ENCODE measurements around the gene RPS6KA5.
"Not testable (repeated sequence)": the region's sequence is repeated elsewhere in the genome, so short reads cannot be mapped to it uniquely, and the experiment has no call there.

The RPS6KA5 gene

GRCh38 chr14:91060351-91061055 lies at the start of gene RPS6KA5:
RPS6KA5 (minus strand) TSS chr14:91060641; CDS start chr14:91060434, 207 bp downstream.
- in situ Hi-C loops (cut with MboI; ENCODE audit: low sequenced_read_pairs) = no loop called here

GRCh38 chr14:91108941-91109611 lies 48.6 kb upstream of the RPS6KA5 start:
- in situ Hi-C loops (cut with MboI; ENCODE audit: low sequenced_read_pairs) = no loop called here

GRCh38 chr14:91103116-91103515 lies 42.7 kb upstream of the RPS6KA5 start:
- in situ Hi-C loops (cut with MboI; ENCODE audit: low sequenced_read_pairs) = no loop called here

- in situ Hi-C loops (cut with MboI; ENCODE audit: low sequenced_read_pairs) = no loop called here
Observed at GRCh38 chr14:91100102-91100501, 39.7 kb upstream of the RPS6KA5 start.

- in situ Hi-C loops (cut with MboI; ENCODE audit: low sequenced_read_pairs) = no loop called here
Observed at GRCh38 chr14:91098591-91098990, 38.1 kb upstream of the RPS6KA5 start.

- in situ Hi-C loops (cut with MboI; ENCODE audit: low sequenced_read_pairs) = not testable (repeated sequence)
Observed at GRCh38 chr14:91097657-91098056, 37.2 kb upstream of the RPS6KA5 start.

- in situ Hi-C loops (cut with MboI; ENCODE audit: low sequenced_read_pairs) = no loop called here
Observed at GRCh38 chr14:91095178-91095577, 34.7 kb upstream of the RPS6KA5 start.

GRCh38 chr14:91094772-91095171 lies 34.3 kb upstream of the RPS6KA5 start:
- in situ Hi-C loops (cut with MboI; ENCODE audit: low sequenced_read_pairs) = no loop called here

GRCh38 chr14:91093743-91094472 lies 33.5 kb upstream of the RPS6KA5 start:
- in situ Hi-C loops (cut with MboI; ENCODE audit: low sequenced_read_pairs) = not testable (repeated sequence)

- in situ Hi-C loops (cut with MboI; ENCODE audit: low sequenced_read_pairs) = no loop called here
Observed at GRCh38 chr14:91092073-91092472, 31.6 kb upstream of the RPS6KA5 start.

- in situ Hi-C loops (cut with MboI; ENCODE audit: low sequenced_read_pairs) = no loop called here
Observed at GRCh38 chr14:91090743-91091142, 30.3 kb upstream of the RPS6KA5 start.

- in situ Hi-C loops (cut with MboI; ENCODE audit: low sequenced_read_pairs) = no loop called here
Observed at GRCh38 chr14:91089958-91090535, 29.6 kb upstream of the RPS6KA5 start.

- in situ Hi-C loops (cut with MboI; ENCODE audit: low sequenced_read_pairs) = no loop called here
Observed at GRCh38 chr14:91088585-91089235, 28.3 kb upstream of the RPS6KA5 start.

- in situ Hi-C loops (cut with MboI; ENCODE audit: low sequenced_read_pairs) = not testable (repeated sequence)
Observed at GRCh38 chr14:91087470-91087869, 27.0 kb upstream of the RPS6KA5 start.

- in situ Hi-C loops (cut with MboI; ENCODE audit: low sequenced_read_pairs) = no loop called here
Observed at GRCh38 chr14:91084516-91084915, 24.1 kb upstream of the RPS6KA5 start.

GRCh38 chr14:91082282-91082681 lies 21.8 kb upstream of the RPS6KA5 start:
- in situ Hi-C loops (cut with MboI; ENCODE audit: low sequenced_read_pairs) = no loop called here

GRCh38 chr14:91080071-91080470 lies 19.6 kb upstream of the RPS6KA5 start:
- in situ Hi-C loops (cut with MboI; ENCODE audit: low sequenced_read_pairs) = no loop called here

GRCh38 chr14:91078095-91078737 lies 17.8 kb upstream of the RPS6KA5 start:
- in situ Hi-C loops (cut with MboI; ENCODE audit: low sequenced_read_pairs) = no loop called here

GRCh38 chr14:91075553-91075952 lies 15.1 kb upstream of the RPS6KA5 start:
- in situ Hi-C loops (cut with MboI; ENCODE audit: low sequenced_read_pairs) = no loop called here

- in situ Hi-C loops (cut with MboI; ENCODE audit: low sequenced_read_pairs) = no loop called here
Observed at GRCh38 chr14:91070572-91070971, 10.1 kb upstream of the RPS6KA5 start.

Data from HL-60/S4 (cell line).